Superior temporal gyrus (tissue), 1 donor: ENCODE data around the gene FOXI3.

Experiments used
- DNase-seq: peaks from one replicate; pipeline ENCODE4 v3.0.0-alpha.2; 2016; ENCODE audit errors: extremely low spot score

Gene FOXI3

GRCh38 chr2:88452565-88452905 lies at the start of gene FOXI3:
Gene FOXI3, minus strand, starts transcription at chr2:88452693. Its CDS starts 158 bp downstream, at chr2:88452535.
- no peak for DNase-seq

GRCh38 chr2:88500691-88501090 lies 48.2 kb upstream of the FOXI3 start:
- DNase-seq: no peak

GRCh38 chr2:88499204-88499603 lies 46.7 kb upstream of the FOXI3 start:
- no peak for DNase-seq

GRCh38 chr2:88493481-88493880 lies 41.0 kb upstream of the FOXI3 start:
- no peak for DNase-seq

- DNase-seq: no peak
Measured at GRCh38 chr2:88492002-88492401, 39.5 kb upstream of the FOXI3 start.

- DNase-seq: no peak
Measured at GRCh38 chr2:88489181-88489580, 36.7 kb upstream of the FOXI3 start.

GRCh38 chr2:88483200-88483599 lies 30.7 kb upstream of the FOXI3 start:
- DNase-seq: no peak

GRCh38 chr2:88481691-88482336 lies 29.3 kb upstream of the FOXI3 start:
- no peak for DNase-seq

GRCh38 chr2:88472811-88473210 lies 20.3 kb upstream of the FOXI3 start:
- no peak for DNase-seq

- DNase-seq: no peak
Measured at GRCh38 chr2:88471083-88471942, 18.8 kb upstream of the FOXI3 start.

- DNase-seq: no peak
Measured at GRCh38 chr2:88469202-88470114, 17.0 kb upstream of the FOXI3 start.

GRCh38 chr2:88464153-88464552 lies 11.7 kb upstream of the FOXI3 start:
- DNase-seq: no peak

- DNase-seq: no peak
Measured at GRCh38 chr2:88458633-88459032, 6.1 kb upstream of the FOXI3 start.

- no peak for DNase-seq
Measured at GRCh38 chr2:88452980-88453582, 588 bp upstream of the FOXI3 start.

GRCh38 chr2:88451811-88452564 lies 505 bp downstream of the FOXI3 start:
- no peak for DNase-seq

GRCh38 chr2:88450925-88451810 lies 1.3 kb downstream of the FOXI3 start:
- no peak for DNase-seq

GRCh38 chr2:88450186-88450585 lies 2.3 kb downstream of the FOXI3 start:
- DNase-seq: no peak

GRCh38 chr2:88448248-88448647 lies 4.2 kb downstream of the FOXI3 start:
- DNase-seq: no peak

- DNase-seq: no peak
Measured at GRCh38 chr2:88443353-88443938, 9.0 kb downstream of the FOXI3 start.

- DNase-seq: no peak
Measured at GRCh38 chr2:88442473-88442872, 10.0 kb downstream of the FOXI3 start.
